H9 (cell line): ENCODE measurements around the gene BCL6B. TPM values are rescaled to one million over a fixed set of nuclear protein-coding genes. Genes with fewer than 3 reads are reported as not detected.
A peak's percentile ranks its signal among the peaks of the same experiment; 100 is the strongest.
"Not testable (repeated sequence)": the region's sequence is repeated elsewhere in the genome, so short reads cannot be mapped to it uniquely, and the experiment has no call there.

Experiments used
- DNase-seq: peaks from one replicate; pipeline ENCODE4 v3.0.0-alpha.2; 2017
- H2AFZ ChIP-seq: one replicate; pipeline ENCODE4 v1.6.1; 2013; ENCODE audit warnings: mild to moderate bottlenecking, low read length, control low read depth, moderate library complexity
- H2AK5ac ChIP-seq: 2 replicates; pipeline ENCODE4 v1.6.1; 2013; ENCODE audit warnings: low read length, control low read depth, mixed read lengths; ENCODE audit not compliant: insufficient read length
- H2BK120ac ChIP-seq: one replicate; pipeline ENCODE4 v1.6.1; 2013; ENCODE audit warnings: low read depth, mild to moderate bottlenecking, low read length, control low read depth, inconsistent platforms; ENCODE audit not compliant: poor library complexity, severe bottlenecking
- H2BK12ac ChIP-seq: 2 replicates; pipeline ENCODE4 v1.6.1; 2013; ENCODE audit warnings: low read length, control low read depth, mixed read lengths, low read depth; ENCODE audit not compliant: insufficient read length
- H2BK15ac ChIP-seq: 2 replicates; pipeline ENCODE4 v1.6.1; 2013; ENCODE audit warnings: low read depth, low read length, control low read depth
- H2BK20ac ChIP-seq: one replicate; pipeline ENCODE4 v1.6.1; 2013; ENCODE audit warnings: low read depth, mild to moderate bottlenecking, low read length, control low read depth, inconsistent platforms; ENCODE audit not compliant: poor library complexity, severe bottlenecking
- H2BK5ac ChIP-seq: 2 replicates; pipeline ENCODE4 v1.6.1; 2013; ENCODE audit warnings: low read length, control low read depth, mixed read lengths; ENCODE audit not compliant: insufficient read length
- H3K14ac ChIP-seq: 2 replicates; pipeline ENCODE4 v1.6.1; 2013; ENCODE audit warnings: low read length, control low read depth; ENCODE audit not compliant: insufficient read depth
- H3K18ac ChIP-seq: 2 replicates; pipeline ENCODE4 v1.6.1; 2013; ENCODE audit warnings: low read depth, mild to moderate bottlenecking, mixed read lengths, low read length, control low read depth; ENCODE audit not compliant: insufficient read length
- H3K23ac ChIP-seq: 2 replicates; pipeline ENCODE4 v1.6.1; 2013; ENCODE audit warnings: low read length, control low read depth, mixed read lengths, low read depth; ENCODE audit not compliant: insufficient read length
- H3K23me2 ChIP-seq: 2 replicates; pipeline ENCODE4 v1.6.1; 2013; ENCODE audit warnings: low read depth, mild to moderate bottlenecking, mixed read lengths, low read length, control low read depth; ENCODE audit not compliant: insufficient read length, poor library complexity, severe bottlenecking
- H3K27ac ChIP-seq: 2 replicates; pipeline ENCODE4 v1.5.1; 2013; ENCODE audit warnings: low read length, control low read depth, mixed read lengths, low read depth; ENCODE audit not compliant: insufficient read length
- H3K27me3 ChIP-seq: 2 replicates; pipeline ENCODE4 v1.6.1; 2013; ENCODE audit warnings: low read length, control low read depth, inconsistent platforms; ENCODE audit not compliant: insufficient read depth
- H3K4ac ChIP-seq: 2 replicates; pipeline ENCODE4 v1.6.1; 2013; ENCODE audit warnings: low read depth, mild to moderate bottlenecking, control low read depth, inconsistent platforms, low read length, moderate library complexity
- H3K4me1 ChIP-seq: 2 replicates; pipeline ENCODE4 v1.6.1; 2013; ENCODE audit warnings: low read length, control low read depth, inconsistent platforms; ENCODE audit not compliant: insufficient read depth
- H3K4me2 ChIP-seq: 2 replicates; pipeline ENCODE4 v1.6.1; 2013; ENCODE audit warnings: low read length, control low read depth, mixed read lengths; ENCODE audit not compliant: insufficient read length, insufficient read depth
- H3K56ac ChIP-seq: 2 replicates; pipeline ENCODE4 v1.6.1; 2013; ENCODE audit warnings: low read depth, mild to moderate bottlenecking, mixed read lengths, low read length, control low read depth; ENCODE audit not compliant: insufficient read length
- H3K79me1 ChIP-seq: 2 replicates; pipeline ENCODE4 v1.6.1; 2013; ENCODE audit warnings: low read depth, mild to moderate bottlenecking, moderate library complexity, low read length, control low read depth, inconsistent platforms; ENCODE audit not compliant: insufficient read depth, poor library complexity, severe bottlenecking
- H3K79me2 ChIP-seq: 2 replicates; pipeline ENCODE4 v1.6.1; 2013; ENCODE audit warnings: low read length, control low read depth, inconsistent platforms; ENCODE audit not compliant: insufficient read depth
- H3K9ac ChIP-seq: 2 replicates; pipeline ENCODE4 v1.6.1; 2013; ENCODE audit warnings: low read length, control low read depth, mixed read lengths; ENCODE audit not compliant: insufficient read length; ENCODE audit errors: extremely low read depth
- H3K9me3 ChIP-seq: one replicate; pipeline ENCODE4 v1.6.1; 2013; ENCODE audit warnings: low read depth, low read length, inconsistent platforms; ENCODE audit not compliant: control insufficient read depth
- H3T11ph ChIP-seq: one replicate; pipeline ENCODE4 v1.6.1; 2013; ENCODE audit warnings: mild to moderate bottlenecking, low read length, control low read depth, inconsistent platforms
- H4K20me1 ChIP-seq: one replicate; pipeline ENCODE4 v1.6.1; 2013; ENCODE audit not compliant: control insufficient read depth, insufficient read length, insufficient read depth
- H4K5ac ChIP-seq: 2 replicates; pipeline ENCODE4 v1.6.1; 2013; ENCODE audit warnings: low read depth, mild to moderate bottlenecking, mixed read lengths, low read length, control low read depth; ENCODE audit not compliant: insufficient read length
- H4K8ac ChIP-seq: replicated peaks from 2 replicates; pipeline ENCODE4 v1.6.1; 2013; ENCODE audit warnings: low read length, control low read depth, mixed read lengths, low read depth; ENCODE audit not compliant: insufficient read length
- H4K91ac ChIP-seq: 2 replicates; pipeline ENCODE4 v1.6.1; 2013; ENCODE audit warnings: low read depth, mild to moderate bottlenecking, moderate library complexity, mixed read lengths, low read length, control low read depth; ENCODE audit not compliant: insufficient read length
- H3K27ac Mint-ChIP-seq, 3 experiments: 2 replicates in 2 of 3; 3 replicates in 1 of 3; pipeline ENCODE4 v1.8.0; 2020 to 2021; ENCODE audit warnings: mixed read lengths in 3 of 3, mild to moderate bottlenecking in 1 of 3, moderate library complexity in 1 of 3
- H3K27me3 Mint-ChIP-seq: 2 replicates; pipeline ENCODE4 v1.8.0; 2021; ENCODE audit warnings: low read depth, mild to moderate bottlenecking, moderate library complexity, mixed read lengths
- H3K36me3 Mint-ChIP-seq, 3 experiments: 2 replicates in 2 of 3; 3 replicates in 1 of 3; pipeline ENCODE4 v1.8.0; 2020 to 2021; ENCODE audit warnings: low read depth in 3 of 3, mixed read lengths in 3 of 3; ENCODE audit not compliant: insufficient read depth in 1 of 3
- H3K4me1 Mint-ChIP-seq, 2 experiments: 2 replicates each; pipeline ENCODE4 v1.8.0; 2020; ENCODE audit warnings: mixed read lengths in 2 of 2
- H3K4me3 Mint-ChIP-seq, 2 experiments: 2 replicates in 1 of 2; 3 replicates in 1 of 2; pipeline ENCODE4 v1.8.0; 2020 to 2021; ENCODE audit warnings: mild to moderate bottlenecking in 2 of 2, mixed read lengths in 2 of 2, moderate library complexity in 1 of 2
- H3K9me3 Mint-ChIP-seq, 2 experiments: 2 replicates in 1 of 2; 3 replicates in 1 of 2; pipeline ENCODE4 v1.8.0; 2020; ENCODE audit warnings: mild to moderate bottlenecking in 2 of 2, mixed read lengths in 2 of 2, moderate library complexity in 1 of 2
- CTCF ChIP-seq: fragments of 200-600 bp; sonication (generic); conservative IDR thresholded peaks from 3 replicates; pipeline ENCODE4 v1.8.0; 2021; ENCODE audit warnings: antibody characterized with exemption, mild to moderate bottlenecking
- WGBS: extraction: QIAGEN DNeasy Blood & Tissue Kit; methylation state at CpG from one replicate; pipeline ENCODE4 v1.1.7; 2013; ENCODE audit warnings: missing lambda C conversion rate, low lambda C conversion rate, mixed read lengths; ENCODE audit not compliant: insufficient read length; ENCODE audit errors: extremely low coverage; 5-methylcytosine and 5-hydroxymethylcytosine counted together
- total RNA-seq: library from RNA; stranded (reverse); gene quantifications from 2 replicates; pipeline ENCODE4 v1.2.1, GENCODE V29; 2021

The BCL6B gene
- total RNA-seq, 1 experiment from 2014 or later = 3.3 TPM

- no peak overlapping the region for H2BK5ac ChIP-seq
- H4K8ac ChIP-seq = no peak overlapping the region
- H3K9ac ChIP-seq = no peak overlapping the region
- H3K23me2 ChIP-seq = peaks cover 33% of the 10 kb centered on the region
- H2BK12ac ChIP-seq = no peak overlapping the region
- Mint-ChIP-seq H3K27me3 (peaks cover 83% of the 10 kb centered on the region), H3K9me3 (no peaks in the 10 kb centered on the region), H3K36me3 (no peaks in the 10 kb centered on the region), H3K4me3 (peak overlapping the region; percentile 58 to 80), H3K27ac (peak overlapping the region in 1 of 3 experiments; percentile 34; a peak in 1 of 7 replicates), H3K4me1 (peaks cover 21 to 30% of the 10 kb centered on the region in 2 experiments)
- peak overlapping the region; percentile 95 for H3K4me2 ChIP-seq
- no peaks in the 10 kb centered on the region for H4K20me1 ChIP-seq
- no peak; the same call in 1 of the 3 replicates for TF ChIP-seq CTCF
- H4K91ac ChIP-seq = no peak overlapping the region
- H3K79me1 ChIP-seq = no peaks in the 10 kb centered on the region
- no peaks in the 10 kb centered on the region for H3K79me2 ChIP-seq
- peak overlapping the region; percentile 49 for H2AFZ ChIP-seq
- H3K27ac ChIP-seq = no peak overlapping the region
- no peak overlapping the region for H3K23ac ChIP-seq
- H3K27me3 ChIP-seq = peaks cover 6% of the 10 kb centered on the region
- no CpG with 5 or more reads among the region's 15 CpGs for WGBS
- DNase-seq = peak; percentile 81
- H2BK20ac ChIP-seq = no peak overlapping the region
- no peak overlapping the region for H3K56ac ChIP-seq
- H2AK5ac ChIP-seq = no peak overlapping the region
- no peaks in the 10 kb centered on the region for H3K9me3 ChIP-seq
- no peak overlapping the region for H4K5ac ChIP-seq
- H2BK120ac ChIP-seq = no peak overlapping the region
- no peaks in the 10 kb centered on the region for H3K4me1 ChIP-seq
- H3K14ac ChIP-seq = no peak overlapping the region
- no peak overlapping the region for H2BK15ac ChIP-seq
- no peak overlapping the region for H3T11ph ChIP-seq
- no peak overlapping the region for H3K4ac ChIP-seq
- peak overlapping the region; percentile 13 for H3K18ac ChIP-seq
Observed at GRCh38 chr17:7046127-7046724, 23.4 kb downstream of the BCL6B start.

- not testable (repeated sequence) for H3K36me3 Mint-ChIP-seq, H2BK15ac ChIP-seq, H2BK20ac ChIP-seq, H3K56ac ChIP-seq, H2AK5ac ChIP-seq, H2BK120ac ChIP-seq, H3K9me3 Mint-ChIP-seq, H3K9me3 ChIP-seq, H3K18ac ChIP-seq, H3K27ac ChIP-seq, H3K23ac ChIP-seq, H3K27me3 ChIP-seq, H4K20me1 ChIP-seq, H3K79me1 ChIP-seq, H2BK5ac ChIP-seq, H4K5ac ChIP-seq, H4K91ac ChIP-seq, H3K9ac ChIP-seq, H2BK12ac ChIP-seq, H3K4ac ChIP-seq, H3K14ac ChIP-seq, H3K27ac Mint-ChIP-seq, H3K79me2 ChIP-seq, H3T11ph ChIP-seq, H4K8ac ChIP-seq, H3K4me1 ChIP-seq
- Histone ChIP-seq H2AFZ (peak overlapping the region; percentile 49), H3K4me2 (peak overlapping the region; percentile 95), H3K23me2 (peaks cover 31% of the 10 kb centered on the region)
- Mint-ChIP-seq H3K27me3 (peaks cover 83% of the 10 kb centered on the region), H3K4me1 (peaks cover 16 to 25% of the 10 kb centered on the region in 2 experiments), H3K4me3 (peak overlapping the region; percentile 58 to 80)
- no CpG with 5 or more reads among the region's 26 CpGs for WGBS
- DNase-seq = peak; percentile 78
Observed at GRCh38 chr17:7046725-7047397, 24.0 kb downstream of the BCL6B start.
